Mesenchymal stem cell (in vitro differentiated cells and primary cell): ENCODE measurements around the gene H2BK1.

Source experiments
- DNase-seq: peaks from one replicate; pipeline ENCODE4 v3.0.0-alpha.2; 2013
- H2AFZ ChIP-seq: one replicate; pipeline ENCODE4 v1.6.1; 2013; ENCODE audit warnings: low read depth, mild to moderate bottlenecking, control low read depth, inconsistent platforms, low read length, moderate library complexity
- H2AK5ac ChIP-seq: 2 replicates; pipeline ENCODE4 v1.6.1; 2013; ENCODE audit warnings: low read length, moderate library complexity, mild to moderate bottlenecking, inconsistent platforms; ENCODE audit not compliant: severe bottlenecking
- H2BK120ac ChIP-seq: one replicate; pipeline ENCODE4 v1.6.1; 2013; ENCODE audit warnings: low read depth, mild to moderate bottlenecking, inconsistent platforms, low read length, moderate library complexity
- H2BK12ac ChIP-seq, 2 experiments: one replicate each; pipeline ENCODE4 v1.6.1; 2013; ENCODE audit warnings: inconsistent platforms in 2 of 2, low read length in 2 of 2, mild to moderate bottlenecking in 2 of 2, moderate library complexity in 2 of 2, control low read depth in 1 of 2
- H2BK15ac ChIP-seq: one replicate; pipeline ENCODE4 v1.6.1; 2013; ENCODE audit warnings: mild to moderate bottlenecking, low read depth, inconsistent platforms; ENCODE audit not compliant: poor library complexity, severe bottlenecking
- H2BK5ac ChIP-seq: 2 replicates; pipeline ENCODE4 v1.6.1; 2013; ENCODE audit warnings: low read depth, mild to moderate bottlenecking, low read length, control low read depth, inconsistent platforms; ENCODE audit not compliant: poor library complexity, severe bottlenecking
- H3K14ac ChIP-seq, 2 experiments: one replicate each; pipeline ENCODE4 v1.6.1; 2013; ENCODE audit warnings: inconsistent platforms in 2 of 2, low read length in 2 of 2, control low read depth in 1 of 2, mild to moderate bottlenecking in 1 of 2, moderate library complexity in 1 of 2
- H3K18ac ChIP-seq, 2 experiments: one replicate each; pipeline ENCODE4 v1.6.1; 2013; ENCODE audit warnings: inconsistent platforms in 2 of 2, low read length in 2 of 2, control low read depth in 1 of 2, low read depth in 1 of 2, mild to moderate bottlenecking in 1 of 2
- H3K23ac ChIP-seq, 2 experiments: one replicate each; pipeline ENCODE4 v1.6.1; 2013; ENCODE audit warnings: inconsistent platforms in 2 of 2, low read length in 2 of 2, mild to moderate bottlenecking in 2 of 2, moderate library complexity in 2 of 2, control low read depth in 1 of 2
- H3K27ac ChIP-seq: 2 replicates; pipeline ENCODE4 v1.5.1; 2013; ENCODE audit warnings: mild to moderate bottlenecking, moderate library complexity, low read length, control low read depth, inconsistent platforms; ENCODE audit not compliant: poor library complexity, severe bottlenecking
- H3K27me3 ChIP-seq, 2 experiments: 2 replicates each; pipeline versions ENCODE4 v1.6.1 to v1.7.0; 2013; ENCODE audit warnings: low read length in 2 of 2, mild to moderate bottlenecking in 2 of 2, moderate library complexity in 2 of 2, control low read depth in 1 of 2, inconsistent platforms in 1 of 2; ENCODE audit not compliant: control insufficient read depth in 1 of 2, insufficient read depth in 1 of 2
- H3K36me3 ChIP-seq, 2 experiments: 2 replicates each; pipeline versions ENCODE4 v1.6.1 to v1.7.0; 2013; ENCODE audit warnings: low read length in 2 of 2, control low read depth in 1 of 2, inconsistent platforms in 1 of 2, low read depth in 1 of 2, mild to moderate bottlenecking in 1 of 2; ENCODE audit not compliant: insufficient read depth in 2 of 2, control insufficient read depth in 1 of 2
- H3K4ac ChIP-seq, 2 experiments: one replicate each; pipeline ENCODE4 v1.6.1; 2013; ENCODE audit warnings: inconsistent platforms in 2 of 2, low read length in 2 of 2, mild to moderate bottlenecking in 2 of 2, moderate library complexity in 2 of 2, control low read depth in 1 of 2, low read depth in 1 of 2
- H3K4me1 ChIP-seq: 2 replicates; pipeline ENCODE4 v1.6.1; 2013; ENCODE audit warnings: low read depth, low read length, control low read depth; ENCODE audit not compliant: control insufficient read depth, insufficient read depth
- H3K4me2 ChIP-seq: 2 replicates; pipeline ENCODE4 v1.6.1; 2013; ENCODE audit warnings: low read length, mild to moderate bottlenecking, inconsistent platforms; ENCODE audit not compliant: poor library complexity, severe bottlenecking
- H3K4me3 ChIP-seq, 2 experiments: 2 replicates each; pipeline versions ENCODE4 v1.5.1 to v1.7.0; 2013; ENCODE audit warnings: low read length in 2 of 2, mild to moderate bottlenecking in 2 of 2, control low read depth in 1 of 2, low read depth in 1 of 2; ENCODE audit not compliant: insufficient read depth in 1 of 2
- H3K79me1 ChIP-seq: replicated peaks from 2 replicates; pipeline ENCODE4 v1.6.1; 2013; ENCODE audit warnings: mild to moderate bottlenecking, control low read depth, low read length, inconsistent platforms; ENCODE audit not compliant: poor library complexity, severe bottlenecking
- H3K9ac ChIP-seq: 2 replicates; pipeline ENCODE4 v1.7.0; 2013; ENCODE audit warnings: mild to moderate bottlenecking, low read length, moderate library complexity
- H3K9me3 ChIP-seq: 2 replicates; pipeline ENCODE4 v1.7.0; 2013; ENCODE audit warnings: mild to moderate bottlenecking, low read length; ENCODE audit not compliant: control insufficient read depth
- H4K8ac ChIP-seq: one replicate; pipeline ENCODE4 v1.6.1; 2013; ENCODE audit warnings: inconsistent platforms, mild to moderate bottlenecking, low read length, moderate library complexity
- H4K91ac ChIP-seq: one replicate; pipeline ENCODE4 v1.6.1; 2013; ENCODE audit warnings: mild to moderate bottlenecking, low read length, inconsistent platforms
- WGBS: methylation state at CpG from one replicate; pipeline ENCODE4 v1.1.7; 2013; ENCODE audit warnings: mixed read lengths; 5-methylcytosine and 5-hydroxymethylcytosine counted together

The H2BK1 gene

GRCh38 chr7:151175047-151175792 lies 35.1 kb downstream of the H2BK1 start:
- no peaks in the 10 kb centered on the region for H3K36me3 ChIP-seq
- H3K27me3 ChIP-seq, result peaks cover 78 to 85% of the 10 kb centered on the region in 2 experiments
- no peak overlapping the region for H2BK15ac ChIP-seq
- H3K9me3 ChIP-seq, result no peaks in the 10 kb centered on the region
- H3K9ac ChIP-seq, result no peak overlapping the region
- no peak overlapping the region for H2BK120ac ChIP-seq
- DNase-seq, result no peak
- H3K23ac ChIP-seq, result no peak overlapping the region
- H2AFZ ChIP-seq, result no peak overlapping the region
- no peak overlapping the region for H2BK5ac ChIP-seq
- H3K79me1 ChIP-seq, result no peaks in the 10 kb centered on the region
- no peak overlapping the region for H4K91ac ChIP-seq
- no peak overlapping the region for H3K18ac ChIP-seq
- no peak overlapping the region for H2BK12ac ChIP-seq
- no peaks in the 10 kb centered on the region for H3K4me1 ChIP-seq
- no peak overlapping the region for H3K4ac ChIP-seq
- WGBS, result 81% methylated on average over 16 of the region's 16 CpGs
- H3K14ac ChIP-seq, result no peak overlapping the region
- no peak overlapping the region for H2AK5ac ChIP-seq
- H3K27ac ChIP-seq, result no peak overlapping the region
- no peak overlapping the region for H3K4me3 ChIP-seq
- no peak overlapping the region for H3K4me2 ChIP-seq
- H4K8ac ChIP-seq, result no peak overlapping the region

GRCh38 chr7:151174246-151175046 lies 35.8 kb downstream of the H2BK1 start:
- H3K27me3 ChIP-seq, result peaks cover 78 to 85% of the 10 kb centered on the region in 2 experiments
- H4K8ac ChIP-seq, result no peak overlapping the region
- no peak overlapping the region for H2AFZ ChIP-seq
- no peak overlapping the region for H2BK120ac ChIP-seq
- no peak overlapping the region for H2BK15ac ChIP-seq
- no peak overlapping the region for H3K23ac ChIP-seq
- no peak overlapping the region for H3K4ac ChIP-seq
- no peak overlapping the region for H2AK5ac ChIP-seq
- H3K36me3 ChIP-seq, result no peaks in the 10 kb centered on the region
- H3K9ac ChIP-seq, result no peak overlapping the region
- H3K79me1 ChIP-seq, result no peaks in the 10 kb centered on the region
- no peak overlapping the region for H3K27ac ChIP-seq
- H3K9me3 ChIP-seq, result no peaks in the 10 kb centered on the region
- WGBS, result 81% methylated on average over 77 of the region's 77 CpGs
- peak overlapping the region; percentile 45 for H4K91ac ChIP-seq
- no peak overlapping the region for H2BK5ac ChIP-seq
- no peak overlapping the region for H3K18ac ChIP-seq
- no peak overlapping the region for H2BK12ac ChIP-seq
- H3K4me2 ChIP-seq, result no peak overlapping the region
- DNase-seq, result peak; percentile 11
- H3K14ac ChIP-seq, result no peak overlapping the region
- H3K4me1 ChIP-seq, result no peaks in the 10 kb centered on the region
- no peak overlapping the region for H3K4me3 ChIP-seq

- 93% methylated on average over 40 of the region's 43 CpGs for WGBS
- DNase-seq, result no peak
- Histone ChIP-seq H3K27ac (no peak overlapping the region), H3K18ac (no peak overlapping the region), H4K8ac (no peak overlapping the region), H2BK5ac (no peak overlapping the region), H3K79me1 (no peaks in the 10 kb centered on the region), H4K91ac (no peak overlapping the region), H3K9me3 (no peaks in the 10 kb centered on the region), H3K14ac (no peak overlapping the region), H3K36me3 (no peaks in the 10 kb centered on the region), H2AFZ (no peak overlapping the region), H3K4ac (no peak overlapping the region), H3K4me2 (no peak overlapping the region), H3K23ac (no peak overlapping the region), H2AK5ac (no peak overlapping the region), H2BK15ac (no peak overlapping the region), H2BK12ac (no peak overlapping the region), H2BK120ac (no peak overlapping the region), H3K4me1 (no peaks in the 10 kb centered on the region), H3K27me3 (peaks cover 78 to 85% of the 10 kb centered on the region in 2 experiments), H3K4me3 (no peak overlapping the region), H3K9ac (no peak overlapping the region)
Observed at GRCh38 chr7:151173386-151174245, 36.7 kb downstream of the H2BK1 start.
